ENCODE results near the gene PPM1M. TPM values are rescaled to one million over a fixed set of nuclear protein-coding genes. Genes with fewer than 3 reads are reported as not detected.

The PPM1M gene
- total RNA-seq, 1 experiment from 2014 or later, result 16.2 TPM

- intact Hi-C loops (cut with micrococcal nuclease; ENCODE audit: unreplicated experiment), result no loop called here
- DNase-seq, result no peak
- no peaks in the 10 kb centered on the region for H3F3A ChIP-seq (ENCODE audit: insufficient read depth, low read depth)
- BruUV-seq (replicated peaks), result no TSS peak
- H3K9me2 ChIP-seq (ENCODE audit: insufficient read depth), result no peaks in the 10 kb centered on the region
- CTCF ChIA-PET, result no interaction called here
- no peak overlapping the region for H3K27ac ChIP-seq
- no peak overlapping the region for H3K4me2 ChIP-seq
- H2AFZ ChIP-seq, result no peak overlapping the region
- no peaks in the 10 kb centered on the region for H3K79me2 ChIP-seq (ENCODE audit: low read depth)
- no peaks in the 10 kb centered on the region for H3K36me3 ChIP-seq (ENCODE audit: low read depth)
- TF ChIP-seq CTCF (conservative IDR thresholded peaks at IDR 0.05) (no peak), EZH2 (IDR thresholded peaks at IDR 0.05; ENCODE audit: low read depth) (no peak)
- H3K4me1 ChIP-seq (replicated peaks; ENCODE audit: insufficient read depth), result no peaks in the 10 kb centered on the region
- POLR2A ChIA-PET (ENCODE audit: unreplicated experiment), result no interaction called here
- no peak overlapping the region for H3K4me3 ChIP-seq
- no peaks in the 10 kb centered on the region for H3K27me3 ChIP-seq (ENCODE audit: insufficient read depth, low read depth)
- H3K9me3 ChIP-seq (ENCODE audit: insufficient read depth, low read depth), result no peaks in the 10 kb centered on the region
- no peaks in the 10 kb centered on the region for H4K20me1 ChIP-seq (ENCODE audit: insufficient read depth)
Observed at GRCh38 chr3:52295671-52296208, 50.2 kb downstream of the PPM1M start.

DNA sequence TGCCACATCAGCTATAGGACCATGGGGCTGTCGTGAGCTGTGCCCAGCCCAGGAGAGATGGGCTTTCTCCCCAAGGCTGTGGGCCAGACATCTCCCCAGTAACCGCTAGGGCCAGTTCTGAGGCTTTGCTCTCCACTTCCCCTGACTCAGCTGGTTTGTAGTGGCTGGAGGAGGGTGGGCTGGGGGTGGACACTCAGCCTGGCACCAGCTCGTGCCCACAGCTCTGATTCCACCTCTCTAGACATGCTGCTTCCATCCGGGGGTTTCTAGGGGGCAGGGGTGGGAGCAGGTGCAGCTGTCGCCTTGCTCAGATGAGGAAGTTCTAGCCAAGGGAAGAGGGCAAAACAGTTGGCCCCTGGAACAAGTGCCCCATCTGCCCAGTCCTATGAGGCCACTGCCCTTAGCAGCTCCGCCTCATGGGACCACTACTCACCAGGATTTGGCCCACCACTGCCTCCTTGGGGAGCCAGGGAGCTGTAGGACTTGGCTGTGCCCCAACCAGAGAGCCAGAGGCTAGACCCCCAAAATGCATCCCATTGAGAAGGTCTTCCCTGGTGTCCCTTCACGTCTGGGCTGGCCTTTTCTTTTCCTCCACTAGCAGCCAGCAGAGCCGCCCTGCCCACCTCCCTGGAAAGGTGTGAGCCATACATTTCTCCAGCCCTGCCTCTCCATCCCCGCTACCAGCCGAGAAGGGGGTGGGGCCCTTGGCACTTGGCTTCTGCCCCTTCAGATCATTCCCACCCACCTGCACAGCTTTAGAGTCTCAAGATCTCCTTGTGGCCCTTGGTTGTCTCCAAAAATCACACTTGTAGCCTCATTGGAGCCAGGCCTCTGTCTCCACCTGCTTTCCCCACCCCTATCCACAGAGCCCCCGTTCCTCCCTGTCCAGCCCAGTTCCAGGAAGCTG, 51.9 kb downstream of the PPM1M start:
- no peaks in the 10 kb centered on the region for H3K9me2 ChIP-seq (ENCODE audit: insufficient read depth)
- no peak overlapping the region for H3K27ac ChIP-seq
- DNase-seq, result no peak
- ChIA-PET CTCF (interaction anchor here (0.6 kb wide), 1 partner anchor 355 kb away, joined by 6 read pairs; no protein-coding TSS in a partner anchor), POLR2A (ENCODE audit: unreplicated experiment) (no interaction called here)
- H3K27me3 ChIP-seq (ENCODE audit: insufficient read depth, low read depth), result no peaks in the 10 kb centered on the region
- H3K4me3 ChIP-seq, result no peak overlapping the region
- H3F3A ChIP-seq (ENCODE audit: insufficient read depth, low read depth), result no peaks in the 10 kb centered on the region
- H3K36me3 ChIP-seq (ENCODE audit: low read depth), result no peaks in the 10 kb centered on the region
- TF ChIP-seq CTCF (conservative IDR thresholded peaks at IDR 0.05) (no peak), EZH2 (IDR thresholded peaks at IDR 0.05; ENCODE audit: low read depth) (no peak)
- no peaks in the 10 kb centered on the region for H4K20me1 ChIP-seq (ENCODE audit: insufficient read depth)
- no peaks in the 10 kb centered on the region for H3K79me2 ChIP-seq (ENCODE audit: low read depth)
- no peaks in the 10 kb centered on the region for H3K4me1 ChIP-seq (replicated peaks; ENCODE audit: insufficient read depth)
- no peak overlapping the region for H3K4me2 ChIP-seq
- no TSS peak for BruUV-seq (replicated peaks)
- no peak overlapping the region for H2AFZ ChIP-seq
- H3K9me3 ChIP-seq (ENCODE audit: insufficient read depth, low read depth), result no peaks in the 10 kb centered on the region
- intact Hi-C loops (cut with micrococcal nuclease; ENCODE audit: unreplicated experiment), result no loop called here

DNA sequence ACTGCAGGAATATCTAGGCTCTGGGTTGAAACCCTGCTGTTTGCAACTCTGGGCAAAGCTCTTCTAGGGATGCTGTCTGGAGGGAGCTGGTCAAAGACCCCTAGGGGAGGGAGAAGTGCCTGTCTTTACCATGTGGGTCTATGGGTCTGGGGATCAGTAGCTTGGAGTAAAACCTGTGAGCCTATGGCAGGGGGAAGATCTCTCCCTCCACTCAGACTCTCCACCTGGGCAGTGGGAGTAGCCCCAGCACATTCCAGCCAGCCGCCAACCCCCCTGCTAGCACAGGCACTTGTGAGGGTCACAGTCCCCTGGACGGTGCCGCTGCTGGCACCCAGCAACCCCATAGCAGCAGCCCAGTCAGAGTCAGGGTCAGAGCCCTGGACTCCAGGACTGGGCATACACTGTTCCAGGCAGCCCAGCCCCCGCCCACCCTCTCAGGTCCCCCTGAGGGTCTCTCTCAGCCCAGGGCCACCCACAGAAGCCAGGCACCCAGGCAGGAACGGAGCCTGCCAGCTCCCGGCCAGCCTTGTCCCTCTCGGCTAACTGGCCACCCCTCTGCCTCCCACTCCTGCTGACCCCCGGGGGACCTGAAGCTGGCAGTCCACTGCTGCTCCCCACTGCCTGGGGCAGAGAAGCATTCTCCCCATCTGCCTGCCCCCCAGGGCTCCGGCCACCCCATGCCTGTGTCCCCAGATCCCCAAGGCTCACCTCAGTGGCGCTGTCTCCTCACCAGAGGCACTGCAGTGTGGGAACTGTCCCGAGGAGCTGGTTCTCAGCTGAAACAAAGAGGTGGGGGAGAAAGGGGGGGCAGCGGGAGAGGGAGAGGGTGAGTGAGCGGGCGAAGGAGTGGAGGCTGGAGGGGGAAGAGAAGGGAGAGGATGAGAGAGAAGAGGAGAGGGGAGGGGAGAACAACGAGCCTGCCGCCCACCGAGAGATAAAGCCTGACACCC, 52.9 kb downstream of the PPM1M start:
- ChIA-PET POLR2A (ENCODE audit: unreplicated experiment) (interaction anchor here (0.7 kb wide), 1 partner anchor 582 kb away, joined by 12 read pairs; no protein-coding TSS in a partner anchor), CTCF (interaction anchor here (0.7 kb wide), 1 partner anchor 678 kb away, joined by 7 read pairs; no protein-coding TSS in a partner anchor)
- no TSS peak for BruUV-seq (replicated peaks)
- Histone ChIP-seq H3K9me3 (ENCODE audit: insufficient read depth, low read depth) (no peaks in the 10 kb centered on the region), H3K27ac (no peak overlapping the region), H3K27me3 (ENCODE audit: insufficient read depth, low read depth) (no peaks in the 10 kb centered on the region), H3K9me2 (ENCODE audit: insufficient read depth) (no peaks in the 10 kb centered on the region), H3F3A (ENCODE audit: insufficient read depth, low read depth) (no peaks in the 10 kb centered on the region), H3K4me2 (no peak overlapping the region), H2AFZ (no peak overlapping the region), H3K79me2 (ENCODE audit: low read depth) (no peaks in the 10 kb centered on the region), H4K20me1 (ENCODE audit: insufficient read depth) (no peaks in the 10 kb centered on the region), H3K36me3 (ENCODE audit: low read depth) (no peaks in the 10 kb centered on the region), H3K4me3 (no peak overlapping the region), H3K4me1 (replicated peaks; ENCODE audit: insufficient read depth) (no peaks in the 10 kb centered on the region)
- intact Hi-C loops (cut with micrococcal nuclease; ENCODE audit: unreplicated experiment), result no loop called here
- DNase-seq, result no peak
- TF ChIP-seq EZH2 (IDR thresholded peaks at IDR 0.05; ENCODE audit: low read depth) (no peak), CTCF (conservative IDR thresholded peaks at IDR 0.05) (no peak)
